Fibroblast of villous mesenchyme (primary cell): ENCODE measurements around the gene KIFAP3. TPM values are rescaled to one million over a fixed set of nuclear protein-coding genes. Genes with fewer than 3 reads are reported as not detected.
"Not testable (repeated sequence)": the region's sequence is repeated elsewhere in the genome, so short reads cannot be mapped to it uniquely, and the experiment has no call there.

ENCODE experiments used
- DNase-seq: peaks from one replicate; pipeline ENCODE4 v3.0.0-alpha.2; 2010; ENCODE audit warnings: low read depth
- H3K4me3 ChIP-seq: 2 replicates; pipeline ENCODE4 v1.5.1; 2011; ENCODE audit warnings: low read depth, mild to moderate bottlenecking, low read length
- CTCF ChIP-seq: IDR thresholded peaks from 2 replicates; pipeline ENCODE4 v1.5.1; 2012; ENCODE audit warnings: low read depth, mild to moderate bottlenecking, low read length; ENCODE audit not compliant: insufficient read depth
- small RNA-seq: library from RNA; depleted of rRNA; stranded (forward); fragments of <200 nt; gene quantifications from one replicate; pipeline ENCODE3, GENCODE V24; 2012
- total RNA-seq: library from RNA; depleted of rRNA; stranded (reverse); fragments of >200 nt; gene quantifications from 2 replicates; pipeline ENCODE4 v1.2.3, GENCODE V29; 2012

Gene KIFAP3
- total RNA-seq, 1 donor = 38.9 TPM

DNA sequence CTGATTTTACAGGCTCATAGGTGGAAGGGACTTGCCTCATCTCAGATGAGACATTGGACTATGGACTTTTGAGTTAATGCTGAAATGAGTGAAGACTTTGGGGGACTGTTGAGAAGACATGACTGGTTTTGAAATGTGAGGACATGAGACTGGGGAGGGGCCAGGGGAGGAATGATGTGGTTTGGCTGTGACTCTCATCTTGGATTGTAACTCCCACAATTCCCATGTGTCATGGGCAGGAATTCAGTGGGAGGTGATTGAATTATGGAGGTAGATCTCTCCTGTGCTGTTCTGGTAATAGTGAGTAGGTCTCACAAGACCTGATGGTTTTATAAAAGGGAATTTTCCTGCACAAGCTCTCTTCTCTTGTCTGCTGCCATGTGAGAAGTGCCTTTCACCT lies 201.6 kb downstream of the KIFAP3 start:
- no peak overlapping the region for H3K4me3 ChIP-seq
- no peak for TF ChIP-seq CTCF
- no peak for DNase-seq

- H3K4me3 ChIP-seq, DNase-seq: not testable (repeated sequence)
Observed at GRCh38 chr1:169871988-169872387, 202.5 kb downstream of the KIFAP3 start.

Small RNA genes within 50 kb of the gene (small RNA-seq; reads per million reads assigned to genes)
- not detected for gene MRPS10P1

Other genes with a start within 250 kb of the KIFAP3 start
- 8.4 and 10.4 TPM in 2 replicates for gene SCYL3, start 180.8 kb downstream of the KIFAP3 start, total RNA-seq
- not detected in 2 replicates for gene NTMT2, start 71.3 kb upstream of the KIFAP3 start, total RNA-seq